HG03108 (cell line): ENCODE measurements around the gene SOX12.
"Not testable (repeated sequence)": the region's sequence is repeated elsewhere in the genome, so short reads cannot be mapped to it uniquely, and the experiment has no call there.

Experiments used
- ATAC-seq: cut with Tn5 transposase; IDR thresholded peaks from one replicate; pipeline ENCODE4 v1.9.1; 2021; ENCODE audit warnings: moderate library complexity; ENCODE audit not compliant: unreplicated experiment

SOX12 gene

DNA sequence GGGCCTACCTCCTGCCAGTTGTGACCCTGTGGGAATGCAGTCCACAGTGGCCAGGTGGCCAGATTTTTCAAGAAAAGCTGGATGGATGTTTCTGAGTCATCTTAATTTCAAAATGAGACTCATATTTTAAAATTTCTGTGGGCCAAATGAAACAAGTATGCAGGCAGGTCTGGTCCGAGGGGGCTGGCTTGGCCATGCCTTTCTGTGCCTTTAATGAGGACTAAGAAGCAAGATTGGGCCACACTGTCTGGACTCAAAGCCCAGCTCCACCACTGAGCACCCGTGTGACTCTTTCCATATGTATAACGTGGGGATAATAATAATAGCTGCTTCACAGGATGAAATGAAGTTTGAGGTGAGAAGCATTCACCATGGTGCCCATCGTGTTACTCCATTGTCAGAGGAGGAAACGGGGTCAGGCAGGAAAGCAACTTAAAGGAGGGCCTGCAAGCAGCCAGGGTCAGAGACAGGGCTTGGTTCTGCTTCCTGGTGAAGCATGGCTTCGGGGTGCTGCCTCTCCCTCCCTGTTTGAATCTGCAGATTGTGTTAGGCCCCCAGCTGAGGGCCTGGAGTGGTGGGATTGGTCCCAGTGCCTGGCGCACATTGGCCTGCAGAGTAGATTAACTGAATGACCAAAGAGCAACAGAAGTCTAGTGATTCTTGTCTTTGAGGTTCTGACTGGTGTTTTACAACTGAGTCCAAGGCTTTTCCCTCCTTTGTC lies 3.8 kb downstream of the SOX12 start:
- ATAC-seq = no peak

DNA sequence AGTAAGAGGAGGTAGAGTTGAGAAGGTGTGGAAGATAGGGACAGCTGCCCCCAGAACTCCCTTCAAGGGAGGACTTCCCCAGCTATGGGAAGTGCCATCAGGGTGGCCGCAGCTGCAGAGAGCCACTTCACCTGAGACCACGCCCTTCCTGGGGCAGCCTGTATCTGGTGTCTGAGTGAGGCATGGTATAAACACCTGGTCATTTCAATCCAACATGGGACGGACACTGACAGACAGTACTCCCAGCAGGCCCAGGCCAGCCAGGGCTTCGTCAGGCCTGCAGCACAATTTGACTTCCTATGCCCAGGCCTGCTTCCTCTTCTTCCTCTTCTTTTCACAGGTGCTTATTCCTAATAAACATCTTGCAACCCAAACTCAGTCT lies 4.5 kb downstream of the SOX12 start:
- ATAC-seq = no peak

DNA sequence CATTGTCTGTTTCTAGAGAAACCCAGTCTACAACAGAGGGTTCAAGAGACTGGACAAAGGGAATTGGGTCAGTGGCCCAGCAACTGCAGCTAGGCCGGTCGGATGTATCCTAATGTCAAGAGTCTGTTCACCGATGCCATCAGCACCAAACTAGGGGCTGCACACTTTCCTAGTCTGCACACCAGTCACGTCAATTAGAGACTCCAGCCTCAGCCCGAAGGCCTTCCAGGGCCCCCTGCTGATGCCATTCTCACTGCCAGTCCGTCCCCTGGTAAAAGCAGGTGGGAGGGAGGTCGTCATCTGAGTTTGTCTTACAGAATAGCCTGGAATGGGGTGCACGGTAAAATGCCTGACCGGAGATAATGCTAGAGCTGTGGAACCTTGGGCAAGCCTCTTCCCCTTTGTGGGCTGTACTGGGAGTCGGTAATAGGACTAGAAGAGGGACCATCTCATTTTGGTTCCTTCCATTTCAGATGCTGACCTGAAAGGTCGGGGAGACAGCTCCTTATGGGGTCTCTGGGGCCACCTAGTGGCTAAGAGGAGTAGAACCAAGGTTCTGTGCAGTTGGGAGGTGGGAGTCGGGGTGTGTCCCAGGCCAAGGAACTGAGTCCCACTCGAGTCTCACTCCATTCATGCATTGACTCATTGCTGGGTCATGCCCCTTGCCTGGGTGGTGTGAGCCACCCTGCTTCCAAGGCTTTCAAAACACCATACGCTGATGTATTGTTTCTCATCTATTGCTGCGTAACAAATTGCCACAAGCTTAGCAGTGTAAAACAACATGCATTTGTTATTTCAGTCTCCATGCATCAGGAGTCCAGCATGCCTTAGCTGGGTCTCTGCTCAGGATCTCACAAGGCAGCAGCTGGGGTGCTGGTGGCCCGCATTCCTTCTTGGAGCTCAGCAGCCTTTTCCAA lies 5.1 kb downstream of the SOX12 start:
- ATAC-seq = no peak

DNA sequence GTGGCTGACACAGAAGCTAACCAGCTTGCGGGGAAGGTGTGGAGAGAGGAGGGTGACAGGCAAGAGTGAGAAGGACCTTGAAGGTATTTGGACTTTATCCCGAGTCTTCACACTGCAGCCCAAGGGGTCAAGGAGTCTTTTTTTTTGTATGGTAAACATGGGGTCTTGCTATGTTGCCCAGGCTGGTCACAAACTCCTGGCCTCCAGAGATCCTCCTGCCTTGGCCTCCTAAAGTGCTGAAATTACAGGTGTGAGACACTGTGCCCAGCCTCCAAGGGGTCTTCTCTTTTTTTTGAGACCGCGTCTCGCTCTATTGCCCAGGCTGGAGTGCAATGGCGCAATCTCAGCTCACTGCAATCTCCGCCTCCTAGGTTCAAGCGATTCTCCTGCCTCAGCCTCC lies 9.2 kb downstream of the SOX12 start:
- no peak for ATAC-seq

DNA sequence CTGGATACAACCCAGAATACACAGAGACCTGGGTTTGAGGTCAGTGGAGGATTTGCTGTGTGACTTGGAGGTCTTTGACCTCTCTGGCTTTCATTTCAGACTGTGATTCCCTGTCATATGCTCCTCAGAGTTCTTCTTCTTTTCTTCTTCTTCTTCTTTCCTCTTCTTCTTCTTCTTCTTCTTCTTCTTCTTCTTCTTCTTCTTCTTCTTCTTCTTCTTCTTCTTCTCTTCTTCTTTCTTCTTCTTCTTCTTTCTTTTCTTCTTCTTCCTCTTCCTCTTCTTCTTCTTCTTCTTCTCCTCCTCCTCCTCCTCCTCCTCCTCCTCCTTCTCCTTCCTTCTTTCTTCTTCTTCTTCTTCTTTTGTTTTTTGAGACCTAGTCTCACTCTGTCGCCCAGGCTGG lies 10.7 kb downstream of the SOX12 start:
- ATAC-seq = not testable (repeated sequence)

DNA sequence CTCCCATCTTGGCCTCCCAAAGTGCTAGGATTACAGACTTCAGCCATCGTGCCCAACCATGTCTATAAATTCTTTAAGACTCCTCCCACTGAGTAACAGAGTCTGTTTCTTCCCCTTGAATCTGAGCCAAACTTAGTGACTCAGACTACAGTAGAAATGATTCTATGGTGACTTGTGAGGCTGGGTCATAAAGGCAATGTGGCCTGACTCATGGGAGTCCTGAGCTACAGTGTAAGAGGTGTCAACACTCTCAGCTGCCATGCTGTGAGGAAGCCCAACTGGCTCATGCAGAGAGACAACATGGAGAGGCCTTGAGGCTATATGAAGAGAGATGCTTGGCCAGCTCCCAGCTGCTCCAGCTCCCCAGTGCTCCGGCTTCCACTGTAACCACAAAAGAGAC lies 16.3 kb downstream of the SOX12 start:
- no peak for ATAC-seq

DNA sequence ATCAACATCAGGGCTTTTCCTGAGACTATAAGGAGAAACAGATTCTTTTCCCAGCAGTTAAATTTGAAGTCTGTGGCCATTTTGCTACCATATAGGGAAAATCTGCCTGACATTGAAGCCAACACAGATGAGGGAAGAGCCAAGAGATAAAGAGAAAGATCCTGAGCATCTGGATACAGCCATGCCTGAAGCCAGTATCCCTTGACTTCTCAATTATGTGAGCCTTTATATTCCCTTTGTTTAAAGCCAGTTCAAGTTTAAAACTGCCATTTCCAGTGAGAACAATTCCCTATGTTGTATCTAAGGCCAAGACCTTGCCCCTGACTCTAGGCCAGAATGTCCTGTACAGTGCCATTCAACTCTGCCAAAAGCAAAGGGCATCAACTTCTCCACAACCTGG lies 17.8 kb downstream of the SOX12 start:
- no peak for ATAC-seq

DNA sequence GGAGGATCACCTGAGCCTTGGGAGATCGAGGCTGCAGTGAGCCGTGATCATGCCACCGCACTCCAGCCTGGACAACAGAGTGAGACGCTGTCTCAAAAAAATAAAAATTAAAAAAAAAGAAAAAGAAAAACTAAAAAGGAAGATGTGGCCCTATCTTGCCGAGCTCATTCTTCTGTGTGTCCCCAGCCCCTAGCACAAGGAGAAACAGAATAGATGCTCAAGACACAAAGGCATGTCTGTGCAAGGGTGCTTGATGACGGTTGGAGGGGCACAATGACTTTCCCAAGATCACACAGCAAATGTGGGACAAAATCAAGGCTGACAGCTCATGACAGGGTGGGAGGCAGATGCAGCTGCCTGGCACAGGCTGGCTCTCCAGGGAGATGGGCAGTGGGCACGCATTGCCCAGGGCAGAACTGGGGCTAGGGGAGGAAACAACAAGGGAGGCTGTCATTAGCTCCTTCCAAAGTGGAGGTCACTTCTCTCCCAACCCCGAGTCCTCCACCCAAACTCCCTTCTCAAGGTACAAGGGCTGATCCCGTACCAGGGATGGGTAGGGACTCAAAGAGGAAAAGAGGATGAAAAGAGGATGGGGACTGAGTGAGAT lies 20.8 kb downstream of the SOX12 start:
- ATAC-seq = no peak

DNA sequence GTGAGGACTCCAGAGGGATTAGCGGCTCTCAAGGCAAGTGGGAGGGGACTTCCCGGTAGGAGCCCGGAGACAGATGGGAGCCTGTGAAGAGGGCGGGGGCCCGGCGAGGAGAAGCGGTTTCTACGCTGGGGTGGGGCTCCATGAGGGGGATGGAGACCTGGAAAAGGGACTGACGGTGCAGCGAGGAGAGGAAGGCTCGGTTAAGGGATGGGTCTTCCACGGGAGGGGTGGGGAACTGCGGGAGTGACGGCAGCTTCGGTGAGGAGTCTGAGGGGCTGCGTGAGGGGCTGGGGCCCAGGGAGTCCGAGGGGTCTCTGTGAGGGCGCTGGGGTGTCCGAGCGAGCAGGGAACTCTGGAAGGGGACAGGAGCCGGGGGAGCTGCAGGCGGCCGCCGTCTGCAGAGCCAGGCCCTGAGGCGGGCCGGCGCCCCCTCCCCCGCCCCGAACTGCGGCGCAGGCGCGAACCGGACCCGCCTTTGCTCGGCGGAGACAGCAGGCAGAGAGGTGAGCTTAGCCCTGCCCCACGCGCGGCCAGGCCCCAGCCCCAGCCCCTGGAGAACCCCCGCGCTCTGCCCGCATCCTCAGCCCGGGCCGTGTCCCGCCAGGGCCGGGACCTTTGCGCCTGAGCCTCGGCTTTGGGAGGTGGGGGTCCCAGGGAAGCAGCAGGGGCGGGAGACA lies 21.4 kb downstream of the SOX12 start, which contains the start of gene NRSN2:
TSS of gene NRSN2 (plus strand) at position 472 of the 677 bp plus-strand sequence. CDS start 2,533 bp downstream, outside the sequence.
- ATAC-seq = no peak

DNA sequence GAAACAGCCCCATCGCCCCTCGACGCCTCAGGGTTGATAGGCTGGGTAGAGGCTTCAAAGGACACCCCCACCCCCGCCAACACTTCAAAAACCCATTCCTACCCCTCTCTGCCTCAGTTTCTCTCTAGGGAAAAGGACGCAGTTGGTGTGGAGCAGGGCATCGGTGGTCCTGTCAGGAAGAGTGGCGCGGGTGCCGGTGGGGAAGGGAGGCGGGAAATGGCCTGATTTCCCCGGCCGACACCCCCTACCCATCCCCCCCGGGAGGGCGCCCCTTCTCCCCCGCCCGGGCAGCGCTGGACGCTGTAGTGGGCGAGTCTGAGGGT lies 21.9 kb downstream of the SOX12 start:
- peak; percentile 5 for ATAC-seq

DNA sequence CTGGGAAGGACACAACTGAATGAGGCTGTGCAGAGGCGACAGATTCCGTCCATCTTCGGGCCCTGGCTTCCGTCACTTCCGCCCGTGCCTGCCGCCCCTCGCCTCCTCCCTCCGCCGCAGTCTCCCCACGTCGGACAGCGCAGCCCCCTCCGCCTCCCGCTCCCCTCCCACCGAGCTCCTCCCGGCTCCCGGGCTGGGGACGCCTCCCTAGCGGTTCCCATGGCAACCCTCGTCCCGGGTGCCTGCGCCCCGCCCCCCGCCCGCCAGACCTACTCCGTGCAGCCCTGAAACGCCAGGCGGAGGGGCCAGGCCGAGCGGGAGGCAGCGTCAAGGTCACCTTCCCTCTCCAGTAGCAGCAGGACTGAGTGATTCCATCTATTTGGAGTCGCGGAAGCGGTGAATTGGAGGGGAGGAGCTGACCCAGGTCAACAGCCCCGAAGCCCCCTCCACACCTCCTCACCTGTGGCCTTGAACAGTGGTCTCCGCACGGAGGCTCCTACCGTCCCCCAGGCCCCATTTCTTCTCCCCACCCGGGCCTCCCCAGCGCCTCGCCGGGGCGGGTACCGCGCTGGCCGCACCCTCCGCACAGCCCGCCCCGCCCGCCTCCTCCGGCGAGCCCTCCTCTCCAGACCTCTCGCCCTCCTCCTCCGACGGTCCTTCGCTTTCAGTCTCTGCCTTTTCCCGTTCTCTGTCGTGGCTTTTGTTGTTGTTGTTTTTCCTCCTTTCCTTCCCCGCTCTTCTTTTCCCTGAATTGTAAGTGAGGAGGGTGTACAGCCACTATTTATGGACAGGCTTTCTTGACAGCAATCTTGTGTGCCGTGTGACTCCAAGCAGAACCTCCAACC lies 22.5 kb downstream of the SOX12 start:
- ATAC-seq = peak; percentile 61

DNA sequence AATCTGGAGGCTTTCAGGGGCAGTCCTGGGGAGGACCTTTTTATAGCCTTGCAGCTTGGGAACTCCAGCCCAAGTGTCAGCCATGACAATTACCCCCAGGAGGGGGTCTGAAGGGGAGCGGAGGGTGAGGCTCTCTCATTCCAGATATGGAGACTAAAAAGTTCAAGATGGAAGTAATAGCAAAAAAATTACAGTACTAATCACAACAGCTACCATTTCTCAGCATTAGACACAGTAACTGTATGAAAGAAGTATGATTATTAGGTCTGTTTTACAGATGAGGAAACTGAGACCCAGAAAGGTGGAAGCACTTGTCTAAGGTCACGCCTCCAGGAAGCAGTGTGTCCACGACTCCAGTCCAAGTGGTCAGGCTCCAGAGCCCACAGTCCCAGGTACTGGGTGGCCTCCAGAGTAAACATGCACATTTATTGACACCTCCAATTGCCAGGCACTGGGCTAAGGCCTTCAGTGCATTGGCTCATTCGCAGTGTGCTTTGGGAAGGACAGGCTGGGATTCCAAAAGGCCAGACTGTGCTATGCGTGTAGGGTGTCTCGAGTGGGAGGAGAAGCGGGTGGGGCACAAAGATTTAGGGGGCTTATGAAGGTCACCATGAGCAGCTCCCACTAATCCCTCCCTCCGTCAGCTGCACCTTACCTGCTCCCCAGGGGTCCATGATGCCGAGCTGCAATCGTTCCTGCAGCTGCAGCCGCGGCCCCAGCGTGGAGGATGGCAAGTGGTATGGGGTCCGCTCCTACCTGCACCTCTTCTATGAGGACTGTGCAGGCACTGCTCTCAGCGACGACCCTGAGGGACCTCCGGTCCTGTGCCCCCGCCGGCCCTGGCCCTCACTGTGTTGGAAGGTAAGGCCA lies 23.9 kb downstream of the SOX12 start:
- no peak for ATAC-seq

DNA sequence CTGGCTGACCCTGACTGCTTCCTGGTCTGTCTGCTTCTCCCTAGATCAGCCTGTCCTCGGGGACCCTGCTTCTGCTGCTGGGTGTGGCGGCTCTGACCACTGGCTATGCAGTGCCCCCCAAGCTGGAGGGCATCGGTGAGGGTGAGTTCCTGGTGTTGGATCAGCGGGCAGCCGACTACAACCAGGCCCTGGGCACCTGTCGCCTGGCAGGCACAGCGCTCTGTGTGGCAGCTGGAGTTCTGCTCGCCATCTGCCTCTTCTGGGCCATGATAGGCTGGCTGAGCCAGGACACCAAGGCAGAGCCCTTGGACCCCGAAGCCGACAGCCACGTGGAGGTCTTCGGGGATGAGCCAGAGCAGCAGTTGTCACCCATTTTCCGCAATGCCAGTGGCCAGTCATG lies 27.8 kb downstream of the SOX12 start:
- ATAC-seq = no peak

DNA sequence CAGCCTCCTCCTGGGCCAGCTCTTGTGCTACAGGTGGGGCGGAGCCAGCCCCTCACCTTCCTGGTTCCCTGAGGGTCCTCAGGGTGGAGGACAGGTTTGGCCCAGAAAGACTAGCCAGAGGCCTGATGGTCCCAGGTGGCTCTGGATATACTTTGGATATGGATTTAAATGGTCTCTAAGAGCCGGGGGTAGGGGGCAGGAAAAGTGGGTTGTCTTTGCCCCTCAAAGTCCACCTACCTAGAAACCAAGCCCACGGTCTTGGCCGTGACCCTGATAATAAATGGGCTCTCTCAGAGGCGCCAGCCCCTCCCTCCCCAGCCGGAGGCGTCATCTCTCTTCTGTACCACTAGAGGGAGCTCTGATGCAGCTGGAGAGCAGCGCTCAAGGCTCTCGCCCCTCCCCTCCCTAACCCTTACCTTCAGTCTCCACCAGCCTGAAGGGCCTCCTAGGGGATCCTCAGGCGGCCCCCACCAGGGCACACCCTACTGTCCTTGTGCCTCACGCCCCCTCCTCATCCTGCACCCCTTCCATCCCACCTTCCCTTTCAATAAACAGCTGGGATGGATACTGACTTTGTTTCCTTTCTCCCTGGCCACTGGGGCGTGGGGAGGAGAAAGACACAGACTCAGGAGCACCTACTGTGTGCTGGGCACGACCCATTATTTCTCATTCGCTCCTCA lies 29.1 kb downstream of the SOX12 start:
- ATAC-seq = peak; percentile 90

DNA sequence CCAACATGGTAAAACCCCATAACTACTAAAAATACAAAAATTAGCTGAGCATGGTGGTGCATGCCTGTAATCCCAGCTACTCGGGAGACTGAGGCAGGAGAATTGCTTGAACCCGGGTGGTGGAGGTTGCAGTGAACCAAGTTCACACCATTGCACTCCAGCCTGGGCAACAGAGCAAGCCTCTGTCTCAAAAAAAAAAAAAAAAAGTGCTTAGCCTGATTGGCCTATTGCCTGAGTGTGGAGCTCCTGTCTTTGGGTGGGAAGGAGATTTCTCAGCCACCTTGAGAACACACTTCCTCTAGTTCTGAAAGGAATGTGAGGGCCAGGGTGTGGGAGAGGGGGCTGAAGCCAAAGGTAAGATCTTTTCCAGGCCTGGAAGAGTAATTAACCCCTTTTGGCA lies 30.8 kb downstream of the SOX12 start:
- not testable (repeated sequence) for ATAC-seq

DNA sequence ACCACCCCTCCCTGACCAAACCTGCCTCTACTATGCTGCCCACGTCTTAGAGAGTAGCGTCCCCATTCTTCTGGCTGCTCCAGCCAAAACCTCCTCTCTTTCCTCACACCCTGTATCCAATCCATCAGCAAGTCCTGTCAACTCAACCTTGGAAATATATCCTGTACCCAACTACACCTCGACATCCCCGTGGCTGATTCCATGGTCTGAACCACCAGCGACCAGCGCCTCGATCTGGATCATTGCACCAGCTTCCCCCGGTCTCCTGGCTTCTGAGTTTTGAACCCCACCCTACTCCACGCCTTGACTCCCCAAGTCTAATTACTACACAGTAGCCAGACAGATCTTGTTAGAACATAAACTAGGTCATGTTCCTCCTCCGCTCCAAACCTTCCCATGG lies 31.4 kb downstream of the SOX12 start:
- no peak for ATAC-seq

DNA sequence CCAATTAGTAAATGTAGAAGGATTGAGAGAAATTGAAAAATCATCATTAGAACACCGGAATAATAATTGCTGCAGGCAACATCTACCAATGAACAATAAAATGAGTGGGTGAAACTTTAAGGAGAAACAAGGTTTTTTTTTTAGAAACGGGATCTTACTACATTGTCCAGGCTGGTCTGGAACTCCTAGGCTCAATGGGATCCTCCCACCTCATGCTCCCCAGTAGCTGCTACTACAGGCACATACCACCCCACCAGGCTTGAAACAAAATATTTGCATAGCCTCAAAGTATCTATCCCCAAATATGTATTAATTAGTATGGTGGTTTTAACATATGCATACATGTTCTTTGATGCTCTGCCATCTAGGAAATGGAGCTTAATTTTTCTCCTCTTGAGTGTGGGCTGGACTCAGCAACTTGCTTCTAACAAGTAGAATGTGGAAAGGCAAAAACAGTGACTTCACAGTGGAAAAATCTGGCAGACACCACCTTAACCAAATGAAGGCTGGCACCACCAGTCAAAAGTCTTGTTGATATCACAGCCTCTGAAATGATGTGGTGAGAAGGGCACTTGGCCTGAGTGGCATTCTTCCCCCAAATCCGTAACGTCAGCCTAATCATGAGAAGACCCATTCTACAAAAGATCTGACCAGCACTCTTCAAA lies 33.7 kb downstream of the SOX12 start:
- no peak for ATAC-seq

DNA sequence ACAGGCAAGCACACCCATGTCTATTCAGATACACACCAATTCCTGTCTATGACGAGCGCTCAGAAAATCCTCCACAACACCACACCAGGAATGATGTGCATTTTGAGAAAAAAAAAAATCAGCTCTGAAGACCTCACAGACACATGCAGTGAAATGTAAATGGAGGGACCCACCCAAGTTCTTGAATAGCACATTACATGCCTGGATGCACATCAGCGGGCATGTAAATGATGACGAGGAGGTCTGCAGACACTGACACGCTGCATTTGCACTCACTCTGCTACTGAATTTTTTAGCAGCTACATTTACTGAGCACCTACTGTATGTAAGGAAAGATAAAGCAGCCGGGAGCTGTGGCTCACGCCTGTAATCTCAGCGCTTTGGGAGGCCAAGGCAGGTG lies 36.2 kb downstream of the SOX12 start:
- no peak for ATAC-seq
